Sigmoid colon (tissue), 4 donors: ENCODE measurements around the gene OXCT1.

Source experiments
- POLR2A ChIP-seq, 2 donors: fragments of 450-650 bp; IDR thresholded peaks; one replicate each; pipeline ENCODE4 v1.6.1; 2016; ENCODE audit warnings: antibody characterized with exemption in 2 of 2, mild to moderate bottlenecking in 2 of 2, moderate library complexity in 2 of 2
- POLR2AphosphoS5 ChIP-seq, 4 donors: sonication (generic); formaldehyde crosslinking; IDR thresholded peaks; one replicate each; pipeline ENCODE4 v1.6.1; 2017; ENCODE audit warnings: antibody characterized with exemption in 4 of 4
- TF ChIP-seq, protein P1 (sequence below), 4 experiments: fragments of 450-650 bp in 3 of 4; fragments of 200-600 bp in 1 of 4; IDR thresholded peaks; one replicate each; pipeline ENCODE4 v1.5.1; 2016 to 2019; ENCODE audit warnings: antibody characterized with exemption in 4 of 4, mild to moderate bottlenecking in 3 of 4, moderate library complexity in 2 of 4

DNA sequence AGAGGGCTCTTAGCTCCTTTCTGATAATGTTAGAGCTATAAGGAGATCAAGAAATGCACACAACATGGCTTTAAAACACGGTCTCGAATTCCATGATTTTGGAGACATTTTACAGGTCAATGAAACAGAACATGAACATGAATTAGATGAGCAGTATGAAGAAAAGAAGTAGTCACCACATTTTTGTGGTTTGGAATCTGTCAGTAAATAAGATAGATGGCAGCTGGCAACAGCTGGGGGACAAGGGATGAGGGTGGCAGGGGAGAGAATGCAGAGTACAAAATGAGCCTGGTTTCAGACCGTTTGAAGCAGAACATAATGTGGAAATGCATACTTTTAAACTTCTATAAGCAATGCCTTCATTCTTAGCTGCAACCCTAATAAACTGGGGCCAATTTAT is 107.1 kb downstream of the OXCT1 start:
- TF ChIP-seq, protein P1, sequence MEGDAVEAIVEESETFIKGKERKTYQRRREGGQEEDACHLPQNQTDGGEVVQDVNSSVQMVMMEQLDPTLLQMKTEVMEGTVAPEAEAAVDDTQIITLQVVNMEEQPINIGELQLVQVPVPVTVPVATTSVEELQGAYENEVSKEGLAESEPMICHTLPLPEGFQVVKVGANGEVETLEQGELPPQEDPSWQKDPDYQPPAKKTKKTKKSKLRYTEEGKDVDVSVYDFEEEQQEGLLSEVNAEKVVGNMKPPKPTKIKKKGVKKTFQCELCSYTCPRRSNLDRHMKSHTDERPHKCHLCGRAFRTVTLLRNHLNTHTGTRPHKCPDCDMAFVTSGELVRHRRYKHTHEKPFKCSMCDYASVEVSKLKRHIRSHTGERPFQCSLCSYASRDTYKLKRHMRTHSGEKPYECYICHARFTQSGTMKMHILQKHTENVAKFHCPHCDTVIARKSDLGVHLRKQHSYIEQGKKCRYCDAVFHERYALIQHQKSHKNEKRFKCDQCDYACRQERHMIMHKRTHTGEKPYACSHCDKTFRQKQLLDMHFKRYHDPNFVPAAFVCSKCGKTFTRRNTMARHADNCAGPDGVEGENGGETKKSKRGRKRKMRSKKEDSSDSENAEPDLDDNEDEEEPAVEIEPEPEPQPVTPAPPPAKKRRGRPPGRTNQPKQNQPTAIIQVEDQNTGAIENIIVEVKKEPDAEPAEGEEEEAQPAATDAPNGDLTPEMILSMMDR (IDR thresholded peaks at IDR 0.05), result no peak
- TF ChIP-seq POLR2AphosphoS5 (IDR thresholded peaks at IDR 0.05) (no peak), POLR2A (IDR thresholded peaks at IDR 0.05) (no peak)
